ENCODE data around the gene ASB3. TPM values are rescaled to one million over a fixed set of nuclear protein-coding genes. Genes with fewer than 3 reads are reported as not detected.
"Not testable (repeated sequence)": the region's sequence is repeated elsewhere in the genome, so short reads cannot be mapped to it uniquely, and the experiment has no call there.

Gene ASB3
- total RNA-seq, 4 donors from 2014 or later: 24.2 to 32.2 (median 30.2) TPM

- no peaks in the 10 kb centered on the region for H3K4me1 ChIP-seq
- no peaks in the 10 kb centered on the region for H3K36me3 ChIP-seq
- no peak overlapping the region for H3K4me3 ChIP-seq (replicated peaks in 1 of 3)
- intact Hi-C loops (cut with DNase I): no loop called here
- TF ChIP-seq POLR2A (IDR thresholded peaks at IDR 0.05) (no peak), CTCF (IDR thresholded peaks at IDR 0.05) (no peak)
- H3K9me3 ChIP-seq: no peaks in the 10 kb centered on the region
- WGBS, 2 donors: 53 to 84% methylated on average over 3 of the region's 3 CpGs
- no peaks in the 10 kb centered on the region for H3K27me3 ChIP-seq
- H3K27ac ChIP-seq: no peak overlapping the region
- DNase-seq: no peak
Observed at GRCh38 chr2:53826587-53827397, 40.0 kb upstream of the ASB3 start.

GRCh38 chr2:53826030-53826410 is 39.3 kb upstream of the ASB3 start:
- no peaks in the 10 kb centered on the region for H3K27me3 ChIP-seq
- no peak overlapping the region for H3K27ac ChIP-seq
- 75% methylated on average over 1 of the region's 1 CpG for WGBS, 2 donors
- H3K9me3 ChIP-seq: no peaks in the 10 kb centered on the region
- intact Hi-C loops (cut with DNase I): no loop called here
- DNase-seq: no peak
- no peaks in the 10 kb centered on the region for H3K36me3 ChIP-seq
- TF ChIP-seq CTCF (IDR thresholded peaks at IDR 0.05): no peak
- TF ChIP-seq POLR2A (IDR thresholded peaks at IDR 0.05): no peak
- no peaks in the 10 kb centered on the region for H3K4me1 ChIP-seq
- no peak overlapping the region for H3K4me3 ChIP-seq (replicated peaks in 1 of 3)

GRCh38 chr2:53823639-53824038 is 36.9 kb upstream of the ASB3 start:
- H3K4me3 ChIP-seq (replicated peaks in 1 of 3); H3K4me1 ChIP-seq; H3K36me3 ChIP-seq; H3K27me3 ChIP-seq; DNase-seq; H3K27ac ChIP-seq; H3K9me3 ChIP-seq; intact Hi-C loops (cut with DNase I): not testable (repeated sequence)
- WGBS, 2 donors: 91 to 93% methylated on average over 9 of the region's 9 CpGs

DNA sequence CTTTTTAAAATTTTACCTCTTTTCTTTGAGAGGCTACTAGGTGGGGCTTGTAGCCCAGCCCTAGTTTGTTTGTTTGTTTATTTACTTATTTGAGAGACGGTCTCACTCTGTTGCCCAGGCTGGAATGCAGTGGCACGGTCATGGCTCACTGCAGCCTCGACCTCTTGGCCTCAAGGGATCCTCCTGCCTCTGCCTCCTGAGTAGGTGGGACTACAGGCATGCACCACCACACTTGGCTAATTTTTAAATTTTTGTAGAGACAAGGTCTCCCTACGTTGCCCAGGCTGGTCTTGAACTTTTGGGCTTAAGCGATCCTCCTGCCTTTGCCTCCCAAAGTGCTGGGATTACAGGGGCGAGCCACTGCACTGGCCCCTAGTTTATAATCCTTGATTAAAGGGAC is 35.1 kb upstream of the ASB3 start:
- no peaks in the 10 kb centered on the region for H3K27me3 ChIP-seq
- H3K9me3 ChIP-seq: no peaks in the 10 kb centered on the region
- WGBS, 2 donors: 87 to 89% methylated on average over 6 of the region's 6 CpGs
- TF ChIP-seq POLR2A (IDR thresholded peaks at IDR 0.05) (no peak), CTCF (IDR thresholded peaks at IDR 0.05) (no peak)
- intact Hi-C loops (cut with DNase I): no loop called here
- no peak overlapping the region for H3K4me3 ChIP-seq (replicated peaks in 1 of 3)
- no peak overlapping the region for H3K27ac ChIP-seq
- H3K36me3 ChIP-seq: peaks cover 6 to 15% of the 10 kb centered on the region in 2 donors
- no peaks in the 10 kb centered on the region for H3K4me1 ChIP-seq
- DNase-seq: no peak

DNA sequence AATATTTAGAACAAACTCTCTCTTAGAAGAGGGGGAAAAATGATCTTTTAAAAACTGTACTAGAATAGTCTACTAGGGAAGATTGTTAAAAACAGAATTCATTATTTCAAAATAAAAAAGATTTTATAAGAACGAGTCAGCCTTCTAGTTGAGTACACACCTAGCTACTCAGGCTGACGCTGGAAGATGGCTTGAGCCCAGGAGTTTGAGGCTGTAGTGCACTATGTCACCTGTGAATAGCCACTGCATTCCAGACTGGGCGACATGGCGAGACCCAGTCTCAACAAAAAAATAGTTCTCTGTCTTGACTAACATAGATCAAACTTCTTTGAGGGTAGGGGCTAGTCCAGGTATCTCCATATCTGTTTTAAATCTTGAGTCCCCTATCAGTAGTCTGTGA is 34.0 kb upstream of the ASB3 start:
- no peak for DNase-seq
- Histone ChIP-seq H3K36me3 (peaks cover 10 to 21% of the 10 kb centered on the region in 2 donors), H3K9me3 (no peaks in the 10 kb centered on the region), H3K4me1 (no peaks in the 10 kb centered on the region), H3K4me3 (replicated peaks in 1 of 3) (no peak overlapping the region), H3K27ac (no peak overlapping the region), H3K27me3 (no peaks in the 10 kb centered on the region)
- WGBS, 2 donors: 81 to 86% methylated on average over 4 of the region's 4 CpGs
- intact Hi-C loops (cut with DNase I): no loop called here
- TF ChIP-seq POLR2A (IDR thresholded peaks at IDR 0.05) (no peak), CTCF (IDR thresholded peaks at IDR 0.05) (no peak)

All from thyroid gland (tissue), 4 donors.